AG09309 (cell line): ENCODE data around the gene COMMD6.

Experiments used
- DNase-seq: peaks from one replicate; pipeline ENCODE4 v3.0.0-alpha.2; 2010; ENCODE audit warnings: low read depth
- H3K4me3 ChIP-seq: 2 replicates; pipeline ENCODE4 v1.5.1; 2011; ENCODE audit warnings: mild to moderate bottlenecking, low read depth, low read length, moderate library complexity; ENCODE audit not compliant: control insufficient read depth
- TF ChIP-seq, protein P1 (sequence below): IDR thresholded peaks from 2 replicates; pipeline ENCODE4 v1.5.1; 2011; ENCODE audit warnings: mild to moderate bottlenecking, low read depth, low read length, inconsistent platforms; ENCODE audit not compliant: insufficient read depth, control insufficient read depth; ENCODE audit errors: missing control alignments

COMMD6 gene

DNA sequence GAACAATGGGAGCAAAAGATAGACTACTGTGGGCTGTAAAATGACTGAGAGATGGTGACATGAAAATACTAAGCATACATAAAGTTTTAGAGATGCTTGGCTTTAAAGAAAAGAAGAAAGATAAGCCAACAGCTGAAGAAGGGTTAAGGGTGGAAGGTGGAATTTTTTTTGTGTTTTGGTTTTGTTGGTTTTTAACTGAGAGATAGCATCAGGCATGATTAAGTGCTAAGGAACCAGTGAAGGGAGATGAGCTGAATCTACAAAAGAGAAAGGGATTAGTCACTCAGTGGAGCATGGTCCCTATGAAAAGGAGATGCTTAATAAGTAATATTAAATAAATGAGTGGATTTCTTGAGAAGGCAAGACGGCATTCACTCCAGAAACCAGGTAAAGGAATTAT lies 43.1 kb downstream of the COMMD6 start:
- TF ChIP-seq, protein P1, sequence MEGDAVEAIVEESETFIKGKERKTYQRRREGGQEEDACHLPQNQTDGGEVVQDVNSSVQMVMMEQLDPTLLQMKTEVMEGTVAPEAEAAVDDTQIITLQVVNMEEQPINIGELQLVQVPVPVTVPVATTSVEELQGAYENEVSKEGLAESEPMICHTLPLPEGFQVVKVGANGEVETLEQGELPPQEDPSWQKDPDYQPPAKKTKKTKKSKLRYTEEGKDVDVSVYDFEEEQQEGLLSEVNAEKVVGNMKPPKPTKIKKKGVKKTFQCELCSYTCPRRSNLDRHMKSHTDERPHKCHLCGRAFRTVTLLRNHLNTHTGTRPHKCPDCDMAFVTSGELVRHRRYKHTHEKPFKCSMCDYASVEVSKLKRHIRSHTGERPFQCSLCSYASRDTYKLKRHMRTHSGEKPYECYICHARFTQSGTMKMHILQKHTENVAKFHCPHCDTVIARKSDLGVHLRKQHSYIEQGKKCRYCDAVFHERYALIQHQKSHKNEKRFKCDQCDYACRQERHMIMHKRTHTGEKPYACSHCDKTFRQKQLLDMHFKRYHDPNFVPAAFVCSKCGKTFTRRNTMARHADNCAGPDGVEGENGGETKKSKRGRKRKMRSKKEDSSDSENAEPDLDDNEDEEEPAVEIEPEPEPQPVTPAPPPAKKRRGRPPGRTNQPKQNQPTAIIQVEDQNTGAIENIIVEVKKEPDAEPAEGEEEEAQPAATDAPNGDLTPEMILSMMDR: no peak
- H3K4me3 ChIP-seq: no peak overlapping the region
- no peak for DNase-seq

DNA sequence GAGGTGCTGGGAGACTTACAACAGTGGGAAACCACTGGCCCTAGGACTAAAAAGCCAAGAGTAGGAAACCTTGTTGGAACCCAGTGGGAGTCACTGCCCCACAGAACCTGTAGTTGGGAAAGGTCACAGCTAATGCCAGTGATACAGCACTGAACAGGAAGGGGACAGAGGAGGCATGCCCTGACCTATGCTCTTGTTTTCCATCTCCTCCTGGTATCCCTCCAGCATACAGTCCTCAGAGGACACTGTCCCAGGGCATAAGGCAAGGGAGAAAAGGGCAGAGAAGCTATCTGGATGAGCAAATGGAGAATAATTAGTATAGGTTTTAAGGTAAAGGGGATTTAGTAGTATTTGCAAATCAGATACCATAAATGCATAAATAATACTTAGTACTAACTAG lies 44.5 kb downstream of the COMMD6 start:
- no peak for DNase-seq
- no peak overlapping the region for H3K4me3 ChIP-seq
- TF ChIP-seq, protein P1: no peak

DNA sequence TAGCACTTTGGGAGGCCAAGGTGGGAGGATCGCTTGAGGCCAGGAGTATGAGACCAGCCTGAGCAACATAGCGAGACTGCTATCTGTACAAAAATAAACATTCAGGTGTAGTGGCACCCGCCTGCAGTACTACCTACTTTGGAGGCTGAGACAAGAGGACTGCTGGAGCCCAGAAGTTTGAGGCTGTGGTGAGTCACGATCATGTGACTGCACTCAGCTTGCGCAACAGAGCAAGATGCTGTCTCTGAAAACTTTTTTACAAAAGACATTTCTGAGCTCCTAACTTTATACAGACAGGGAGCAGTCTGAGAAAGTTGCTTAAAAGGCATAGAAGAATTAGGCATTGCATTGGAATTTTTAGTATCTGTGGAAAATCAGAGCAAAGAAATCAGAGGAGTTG lies 45.3 kb downstream of the COMMD6 start:
- TF ChIP-seq, protein P1: no peak
- DNase-seq: no peak
- H3K4me3 ChIP-seq: no peak overlapping the region

DNA sequence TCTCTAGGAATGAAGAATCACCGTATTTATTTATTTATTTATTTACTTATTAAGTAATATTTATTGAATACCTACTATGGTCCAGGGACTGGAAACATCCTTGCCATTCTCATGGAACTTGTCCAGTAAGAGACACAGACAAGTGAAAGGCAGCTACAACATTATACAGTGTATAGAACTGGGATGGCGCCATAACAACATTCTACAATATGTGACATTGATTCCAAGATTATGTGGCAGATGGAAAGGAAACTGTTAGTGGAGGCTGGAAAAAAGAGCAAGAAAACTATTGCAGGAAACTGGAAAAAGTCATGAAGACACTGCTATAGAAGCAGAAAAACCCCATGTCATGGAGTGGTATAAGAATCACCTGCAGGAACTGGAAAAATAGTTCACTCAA lies 46.3 kb downstream of the COMMD6 start:
- H3K4me3 ChIP-seq: no peak overlapping the region
- no peak for DNase-seq
- TF ChIP-seq, protein P1: no peak

DNA sequence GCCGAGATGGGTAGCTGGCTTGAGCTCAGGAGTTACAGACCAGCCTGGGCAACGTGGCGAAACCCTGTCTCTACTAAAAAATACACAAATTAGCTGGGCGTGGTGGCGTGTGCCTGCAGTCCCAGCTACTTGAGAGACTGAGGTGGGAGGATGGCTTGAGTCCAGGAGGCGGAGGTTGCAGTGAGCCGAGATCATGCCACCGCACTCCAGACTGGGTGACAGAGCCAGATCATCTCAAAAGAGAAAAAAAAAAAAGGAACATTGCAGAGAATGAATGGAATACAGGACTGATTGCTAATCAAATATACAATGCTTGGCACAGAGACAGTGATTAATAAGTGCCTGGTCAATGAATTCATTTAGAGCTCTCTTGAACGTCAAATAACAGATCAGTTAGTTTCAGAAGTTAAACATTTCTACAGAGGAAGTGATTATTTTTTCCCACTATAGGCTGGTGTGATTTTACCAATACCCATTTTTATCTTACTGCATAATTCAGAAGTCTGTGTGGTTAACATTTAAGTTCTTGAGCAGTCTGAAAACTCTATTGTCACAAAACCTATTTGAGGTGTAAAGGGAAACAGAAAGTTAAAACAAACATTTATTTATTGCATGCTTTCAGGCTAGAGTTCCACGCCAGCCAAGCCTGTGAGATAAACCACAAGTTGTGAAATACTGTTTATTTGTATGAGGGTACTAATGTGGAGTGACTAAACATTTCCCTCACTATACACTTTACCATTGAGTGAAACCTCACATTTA lies 48.0 kb downstream of the COMMD6 start:
- no peak overlapping the region for H3K4me3 ChIP-seq
- DNase-seq: peak; percentile 54
- TF ChIP-seq, protein P1: no peak

DNA sequence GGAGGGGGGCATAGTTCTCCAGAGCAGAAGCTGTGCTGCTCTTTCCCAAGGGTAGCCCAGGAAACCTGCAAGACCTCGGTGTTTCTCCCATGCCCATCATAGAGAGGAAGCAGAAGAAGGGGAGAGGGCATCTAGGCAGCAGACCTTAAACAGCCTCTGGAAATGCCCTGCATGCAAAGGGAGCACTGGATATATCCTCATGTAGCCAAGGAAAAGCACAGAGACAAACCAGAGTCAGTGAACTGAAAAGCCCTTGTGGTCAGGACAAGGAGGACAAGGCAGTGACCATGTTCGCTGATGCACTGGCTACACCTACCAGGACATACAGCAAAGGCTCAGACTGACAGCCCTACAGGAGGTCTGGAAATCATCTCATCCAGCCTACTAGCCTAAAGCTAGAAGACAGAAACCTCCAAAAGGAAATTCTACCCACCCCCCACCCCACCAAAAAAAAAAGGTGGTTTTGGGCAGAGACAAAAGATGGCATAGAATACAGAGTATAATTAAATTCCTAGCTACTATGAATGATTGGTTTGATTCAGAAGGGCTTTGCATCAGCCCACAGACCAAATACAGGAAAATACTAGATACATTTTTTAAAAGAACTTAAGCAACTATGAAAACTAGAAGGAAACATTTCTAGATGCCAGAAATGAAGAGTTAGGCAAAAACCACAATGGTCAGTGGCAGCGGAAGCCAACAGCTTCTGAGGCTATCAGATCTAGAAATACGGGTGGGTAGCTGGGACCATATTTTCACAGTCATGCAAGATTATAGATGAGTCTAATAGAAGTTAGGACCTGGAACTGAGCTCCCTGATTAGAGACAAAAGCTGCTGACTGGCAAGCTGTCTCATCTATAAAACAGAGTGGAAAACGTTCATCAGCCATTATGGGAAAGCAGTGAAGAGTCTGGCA lies 51.2 kb downstream of the COMMD6 start:
- no peak overlapping the region for H3K4me3 ChIP-seq
- no peak for DNase-seq
- TF ChIP-seq, protein P1: no peak
